Testis (tissue), 3 donors: ENCODE data around the gene TBC1D17. TPM values are rescaled to one million over a fixed set of nuclear protein-coding genes. Genes with fewer than 3 reads are reported as not detected.

Source experiments
- DNase-seq: peaks from one replicate; pipeline ENCODE4 v3.0.0-alpha.2; 2019
- H3K27ac ChIP-seq, 2 donors: fragments of 200-600 bp; sonication (generic); one replicate each; pipeline ENCODE4 v1.5.1; 2019
- H3K27me3 ChIP-seq: fragments of 200-600 bp; sonication (generic); one replicate; pipeline ENCODE4 v1.5.1; 2019
- H3K36me3 ChIP-seq: fragments of 200-600 bp; sonication (generic); one replicate; pipeline ENCODE4 v1.5.1; 2017; ENCODE audit warnings: low read depth; ENCODE audit errors: missing control alignments
- H3K4me1 ChIP-seq: fragments of 200-600 bp; sonication (generic); one replicate; pipeline ENCODE4 v1.5.1; 2019
- H3K4me3 ChIP-seq, 2 donors: fragments of 200-600 bp; sonication (generic); one replicate each; pipeline ENCODE4 v1.5.1; 2017 to 2019
- H3K9me3 ChIP-seq: fragments of 200-600 bp; sonication (generic); one replicate; pipeline ENCODE4 v1.5.1; 2017
- POLR2A ChIP-seq: fragments of 450-650 bp; IDR thresholded peaks from one replicate; pipeline ENCODE4 v1.6.1; 2017; ENCODE audit warnings: antibody characterized with exemption, mild to moderate bottlenecking, moderate library complexity
- WGBS, 2 donors: methylation state at CpG; one replicate each; pipeline ENCODE4 v1.1.5; 2018; 5-methylcytosine and 5-hydroxymethylcytosine counted together
- intact Hi-C: fragments of 100-400 bp; cut with DNase I; formaldehyde crosslinking; loops from one replicate; pipeline ENCODE4 v1.15.1; 2023; ENCODE audit warnings: low total_unique reads
- polyA plus RNA-seq: library from polyadenylated mRNA; stranded (reverse); fragments of 350-450 nt; fragmentation: Illumina TruSeq; extraction: RNeasy Lipid Tissue Mini Kit (QIAGEN cat#74804); gene quantifications from one replicate; pipeline ENCODE4 v1.2.3, GENCODE V29; 2014; ENCODE audit warnings: low read depth, low replicate concordance; ENCODE audit not compliant: insufficient read depth
- total RNA-seq, 2 donors: library from RNA; depleted of rRNA; stranded (reverse); fragments of >200 nt; gene quantifications; one replicate each; pipeline ENCODE4 v1.2.3, GENCODE V29; 2016
- TF ChIP-seq, protein P1 (sequence below), 3 experiments: fragments of 450-650 bp in 2 of 3; fragments of 200-600 bp in 1 of 3; sonication (generic) in 1 of 3; IDR thresholded peaks; one replicate each; pipeline ENCODE4 v1.5.1; 2016 to 2019; ENCODE audit warnings: antibody characterized with exemption in 3 of 3, mild to moderate bottlenecking in 2 of 3, moderate library complexity in 1 of 3

The TBC1D17 gene
- total and polyA plus RNA-seq, 3 donors from 2014 or later = 31.1 to 49.1 (median 47.2) TPM

DNA sequence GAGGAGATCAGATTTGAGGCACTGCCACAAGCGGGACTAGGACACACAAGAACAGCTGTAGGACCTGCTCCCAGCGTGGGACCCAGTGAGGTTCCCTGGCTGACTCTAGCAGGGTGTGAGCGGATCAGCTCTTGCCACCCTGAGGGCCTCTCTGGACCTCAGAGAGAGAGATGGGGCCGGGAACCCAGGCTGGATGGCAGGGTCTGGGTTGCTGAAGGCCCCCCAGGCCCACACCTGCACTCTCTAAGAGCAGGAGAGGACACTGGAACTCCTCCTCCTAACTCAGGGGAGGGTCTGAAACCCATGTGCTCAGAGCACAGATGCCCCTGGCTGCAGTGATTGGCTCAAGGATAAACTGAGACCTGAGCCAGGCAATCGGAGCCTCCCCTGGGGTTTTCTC lies 32.7 kb downstream of the TBC1D17 start:
- Histone ChIP-seq H3K4me1 (peaks cover 30% of the 10 kb centered on the region), H3K4me3 (no peak overlapping the region), H3K27ac (no peak overlapping the region), H3K27me3 (no peaks in the 10 kb centered on the region), H3K9me3 (no peaks in the 10 kb centered on the region), H3K36me3 (no peaks in the 10 kb centered on the region)
- DNase-seq = no peak
- intact Hi-C loops = no loop called here
- no peak for TF ChIP-seq POLR2A
- TF ChIP-seq, protein P1, sequence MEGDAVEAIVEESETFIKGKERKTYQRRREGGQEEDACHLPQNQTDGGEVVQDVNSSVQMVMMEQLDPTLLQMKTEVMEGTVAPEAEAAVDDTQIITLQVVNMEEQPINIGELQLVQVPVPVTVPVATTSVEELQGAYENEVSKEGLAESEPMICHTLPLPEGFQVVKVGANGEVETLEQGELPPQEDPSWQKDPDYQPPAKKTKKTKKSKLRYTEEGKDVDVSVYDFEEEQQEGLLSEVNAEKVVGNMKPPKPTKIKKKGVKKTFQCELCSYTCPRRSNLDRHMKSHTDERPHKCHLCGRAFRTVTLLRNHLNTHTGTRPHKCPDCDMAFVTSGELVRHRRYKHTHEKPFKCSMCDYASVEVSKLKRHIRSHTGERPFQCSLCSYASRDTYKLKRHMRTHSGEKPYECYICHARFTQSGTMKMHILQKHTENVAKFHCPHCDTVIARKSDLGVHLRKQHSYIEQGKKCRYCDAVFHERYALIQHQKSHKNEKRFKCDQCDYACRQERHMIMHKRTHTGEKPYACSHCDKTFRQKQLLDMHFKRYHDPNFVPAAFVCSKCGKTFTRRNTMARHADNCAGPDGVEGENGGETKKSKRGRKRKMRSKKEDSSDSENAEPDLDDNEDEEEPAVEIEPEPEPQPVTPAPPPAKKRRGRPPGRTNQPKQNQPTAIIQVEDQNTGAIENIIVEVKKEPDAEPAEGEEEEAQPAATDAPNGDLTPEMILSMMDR (IDR thresholded peaks at IDR 0.05) = no peak
- 80 to 90% methylated on average over 2 to 5 of the region's 5 CpGs for WGBS, 2 donors

DNA sequence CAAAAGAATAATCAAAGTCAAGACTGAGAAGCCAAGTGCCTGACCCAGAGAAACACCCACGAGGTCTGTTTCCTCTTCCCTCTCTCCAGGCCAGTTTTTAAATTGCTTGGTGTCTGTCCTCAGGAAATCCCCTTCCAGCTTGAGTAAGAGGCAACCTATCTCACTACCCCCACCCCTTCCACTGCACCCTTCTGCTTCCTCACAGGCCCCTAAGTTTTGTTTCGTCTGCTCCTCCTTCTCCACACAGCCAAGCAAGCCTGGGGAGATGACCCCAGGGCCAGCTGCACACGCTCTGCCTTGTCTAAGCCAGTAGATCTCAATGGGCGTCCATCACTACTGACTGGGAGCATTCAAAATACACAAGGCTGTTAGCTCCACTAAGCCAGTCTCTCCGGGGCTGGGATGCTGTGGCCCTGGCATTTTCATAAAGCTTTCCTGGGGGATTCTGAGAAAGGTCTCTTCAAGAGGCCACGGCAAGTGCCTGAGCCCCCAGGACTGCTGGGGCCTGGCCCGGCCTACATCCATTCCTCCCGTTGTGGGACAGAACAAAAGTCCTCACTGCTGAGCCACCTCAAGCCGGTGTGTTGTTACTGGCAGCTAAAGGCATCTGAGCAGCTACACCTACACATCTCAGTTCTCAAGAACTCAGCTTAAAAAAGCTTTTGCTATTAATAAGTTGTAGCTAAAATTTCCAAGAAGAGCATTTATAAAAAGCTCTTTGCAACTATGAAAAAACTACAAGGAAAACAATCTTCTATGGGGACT lies 34.1 kb downstream of the TBC1D17 start:
- Histone ChIP-seq H3K9me3 (no peaks in the 10 kb centered on the region), H3K27me3 (no peaks in the 10 kb centered on the region), H3K27ac (peak overlapping the region in 1 of 2 donors; percentile 44), H3K4me3 (no peak overlapping the region), H3K36me3 (no peaks in the 10 kb centered on the region), H3K4me1 (peaks cover 30% of the 10 kb centered on the region)
- 51 to 63% methylated on average over 9 of the region's 9 CpGs for whole genome bisulfite sequencing, 2 donors
- intact Hi-C loops = no loop called here
- no peak for DNase-seq
- no peak for TF ChIP-seq POLR2A
- TF ChIP-seq, protein P1 (IDR thresholded peaks at IDR 0.05) = no peak

DNA sequence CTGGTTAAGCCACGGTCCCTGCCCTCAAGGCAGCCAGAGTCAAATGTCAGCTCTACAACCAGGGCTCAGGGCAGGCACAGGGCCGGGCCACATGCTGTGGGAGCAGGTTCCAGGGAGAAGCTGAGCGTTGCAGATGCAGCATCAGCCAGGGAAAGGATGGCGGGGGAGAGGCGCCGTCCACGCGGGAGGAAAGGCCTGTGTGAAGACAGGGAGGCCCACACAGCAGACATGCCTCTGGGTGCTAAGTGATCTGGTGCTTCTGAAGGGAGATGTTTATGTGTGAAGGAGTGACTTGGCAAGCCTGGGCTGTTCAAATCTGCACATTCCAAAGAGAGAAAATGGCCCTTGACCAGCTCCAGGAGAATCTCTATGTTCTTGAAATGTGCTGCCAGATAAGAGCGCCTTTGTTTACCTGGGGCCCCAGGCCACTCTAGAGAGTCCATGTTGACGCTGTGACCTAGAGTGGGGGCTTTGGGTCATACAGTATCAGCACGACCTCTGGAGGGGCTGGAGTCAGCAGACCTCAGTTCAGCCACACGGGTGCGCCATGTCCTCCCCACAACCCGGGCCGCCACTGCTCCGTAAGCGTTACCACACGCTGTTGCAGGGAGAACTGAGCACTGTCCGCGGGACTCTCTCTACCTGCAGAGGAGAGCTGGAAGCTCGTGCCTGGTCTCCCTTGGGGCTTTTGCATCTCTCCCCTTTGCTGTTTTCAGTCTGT lies 35.6 kb downstream of the TBC1D17 start:
- TF ChIP-seq, protein P1 (IDR thresholded peaks at IDR 0.05) = no peak
- H3K27me3 ChIP-seq = no peaks in the 10 kb centered on the region
- DNase-seq = peak; percentile 62
- no peaks in the 10 kb centered on the region for H3K36me3 ChIP-seq
- intact Hi-C loops = no loop called here
- H3K4me1 ChIP-seq = peaks cover 30% of the 10 kb centered on the region
- peak overlapping the region; percentile 21 to 39 for H3K27ac ChIP-seq
- H3K9me3 ChIP-seq = no peaks in the 10 kb centered on the region
- no peak overlapping the region for H3K4me3 ChIP-seq
- WGBS, 2 donors = 53 to 68% methylated on average over 14 to 21 of the region's 21 CpGs

DNA sequence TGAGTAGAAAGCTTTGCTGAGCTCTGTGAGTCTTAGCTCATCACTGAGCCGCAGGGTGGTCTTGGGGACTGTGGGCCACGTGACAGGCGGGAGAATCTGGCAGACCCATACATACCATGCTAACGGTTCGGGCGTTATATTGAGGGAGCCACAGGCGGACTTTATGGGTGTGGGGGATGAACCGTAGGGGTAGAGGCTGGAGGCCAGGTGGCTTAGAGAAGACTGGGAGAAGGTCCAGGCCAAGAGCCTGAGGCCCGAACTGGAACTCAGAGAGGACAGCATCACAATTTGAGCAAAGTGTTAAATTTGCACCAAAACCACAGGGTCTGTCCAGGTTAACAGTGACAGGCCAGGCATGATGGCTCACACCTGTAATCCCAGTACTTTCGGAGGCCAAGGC lies 36.2 kb downstream of the TBC1D17 start:
- Histone ChIP-seq H3K36me3 (no peaks in the 10 kb centered on the region), H3K9me3 (no peaks in the 10 kb centered on the region), H3K27ac (peak overlapping the region in 1 of 2 donors; percentile 39), H3K4me1 (peaks cover 30% of the 10 kb centered on the region), H3K27me3 (no peaks in the 10 kb centered on the region), H3K4me3 (no peak overlapping the region)
- intact Hi-C loops = no loop called here
- 76 to 86% methylated on average over 10 of the region's 10 CpGs for WGBS, 2 donors
- TF ChIP-seq, protein P1 (IDR thresholded peaks at IDR 0.05) = no peak
- no peak for TF ChIP-seq POLR2A
- DNase-seq = no peak
